HL-60 (cell line): Measurements from ENCODE around the gene RPS13.
"Not testable (repeated sequence)": the region's sequence is repeated elsewhere in the genome, so short reads cannot be mapped to it uniquely, and the experiment has no call there.

Source experiments
- POLR2AphosphoS5 ChIP-seq: IDR thresholded peaks from 2 replicates; pipeline ENCODE4 v1.6.1; 2012; ENCODE audit warnings: low read depth
- TF ChIP-seq, protein P1 (sequence below): IDR thresholded peaks from one replicate; pipeline ENCODE4 v1.5.1; 2011; ENCODE audit warnings: low read length, control low read depth, inconsistent platforms; ENCODE audit not compliant: insufficient read depth

DNA sequence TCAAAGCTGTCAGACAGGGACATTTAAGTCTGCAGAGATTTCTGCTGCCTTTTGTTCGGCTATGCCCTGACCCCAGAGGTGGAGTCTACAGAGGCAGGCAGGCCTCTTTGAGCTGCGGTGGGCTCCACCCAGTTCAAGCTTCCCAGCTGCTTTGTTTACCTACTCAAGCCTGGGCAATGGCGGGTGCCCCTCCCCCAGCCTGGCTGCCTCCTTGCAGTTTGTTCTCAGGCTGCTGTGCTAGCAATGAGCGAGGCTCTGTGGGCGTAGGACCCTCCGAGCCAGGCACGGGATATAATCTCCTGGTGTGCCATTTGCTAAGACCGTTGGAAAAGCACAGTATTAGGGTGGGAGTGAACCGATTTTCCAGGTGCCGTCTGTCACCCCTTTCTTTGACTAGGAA, 43.4 kb downstream of the RPS13 start:
- TF ChIP-seq, protein P1, sequence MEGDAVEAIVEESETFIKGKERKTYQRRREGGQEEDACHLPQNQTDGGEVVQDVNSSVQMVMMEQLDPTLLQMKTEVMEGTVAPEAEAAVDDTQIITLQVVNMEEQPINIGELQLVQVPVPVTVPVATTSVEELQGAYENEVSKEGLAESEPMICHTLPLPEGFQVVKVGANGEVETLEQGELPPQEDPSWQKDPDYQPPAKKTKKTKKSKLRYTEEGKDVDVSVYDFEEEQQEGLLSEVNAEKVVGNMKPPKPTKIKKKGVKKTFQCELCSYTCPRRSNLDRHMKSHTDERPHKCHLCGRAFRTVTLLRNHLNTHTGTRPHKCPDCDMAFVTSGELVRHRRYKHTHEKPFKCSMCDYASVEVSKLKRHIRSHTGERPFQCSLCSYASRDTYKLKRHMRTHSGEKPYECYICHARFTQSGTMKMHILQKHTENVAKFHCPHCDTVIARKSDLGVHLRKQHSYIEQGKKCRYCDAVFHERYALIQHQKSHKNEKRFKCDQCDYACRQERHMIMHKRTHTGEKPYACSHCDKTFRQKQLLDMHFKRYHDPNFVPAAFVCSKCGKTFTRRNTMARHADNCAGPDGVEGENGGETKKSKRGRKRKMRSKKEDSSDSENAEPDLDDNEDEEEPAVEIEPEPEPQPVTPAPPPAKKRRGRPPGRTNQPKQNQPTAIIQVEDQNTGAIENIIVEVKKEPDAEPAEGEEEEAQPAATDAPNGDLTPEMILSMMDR: not testable (repeated sequence)
- not testable (repeated sequence) for TF ChIP-seq POLR2AphosphoS5
